Parathyroid adenoma (tissue), 2 donors: Measurements from ENCODE around the gene NANOG.
"Not testable (repeated sequence)": the region's sequence is repeated elsewhere in the genome, so short reads cannot be mapped to it uniquely, and the experiment has no call there.

ENCODE experiments used
- H2AFZ ChIP-seq: fragments of 300-600 bp; sonication (generic); one replicate; pipeline ENCODE4 v1.7.0; 2017; ENCODE audit warnings: antibody characterized with exemption, mild to moderate bottlenecking
- H3K27ac ChIP-seq: fragments of 300-600 bp; sonication (generic); one replicate; pipeline ENCODE4 v1.7.0; 2017
- H3K27me3 ChIP-seq: fragments of 300-600 bp; sonication (generic); one replicate; pipeline ENCODE4 v1.7.0; 2017; ENCODE audit warnings: low read length; ENCODE audit not compliant: control insufficient read depth, insufficient read depth
- H3K36me3 ChIP-seq: fragments of 300-600 bp; sonication (generic); one replicate; pipeline ENCODE4 v1.7.0; 2017; ENCODE audit warnings: low read length; ENCODE audit not compliant: control insufficient read depth, insufficient read depth
- H3K4me1 ChIP-seq: fragments of 300-600 bp; sonication (generic); one replicate; pipeline ENCODE4 v1.7.0; 2017; ENCODE audit warnings: control low read depth
- H3K4me2 ChIP-seq: fragments of 300-600 bp; sonication (generic); one replicate; pipeline ENCODE4 v1.7.0; 2017; ENCODE audit warnings: low read length
- H3K4me3 ChIP-seq: fragments of 300-600 bp; sonication (generic); one replicate; pipeline ENCODE4 v1.7.0; 2017; ENCODE audit warnings: low read depth, low read length
- H3K79me2 ChIP-seq: fragments of 300-600 bp; sonication (generic); one replicate; pipeline ENCODE4 v1.7.0; 2017; ENCODE audit warnings: control low read depth
- H3K9ac ChIP-seq: fragments of 300-600 bp; sonication (generic); one replicate; pipeline ENCODE4 v1.7.0; 2017; ENCODE audit warnings: mild to moderate bottlenecking
- H3K9me3 ChIP-seq: fragments of 300-600 bp; sonication (generic); one replicate; pipeline ENCODE4 v1.7.0; 2017; ENCODE audit warnings: low read length; ENCODE audit not compliant: control insufficient read depth
- TF ChIP-seq, protein P1 (sequence below): fragments of 300-600 bp; sonication (generic); IDR thresholded peaks from one replicate; pipeline ENCODE4 v1.7.0; 2017; ENCODE audit warnings: antibody characterized with exemption, mild to moderate bottlenecking
- donor health status: primary hyperparathyroidism.

The NANOG gene

DNA sequence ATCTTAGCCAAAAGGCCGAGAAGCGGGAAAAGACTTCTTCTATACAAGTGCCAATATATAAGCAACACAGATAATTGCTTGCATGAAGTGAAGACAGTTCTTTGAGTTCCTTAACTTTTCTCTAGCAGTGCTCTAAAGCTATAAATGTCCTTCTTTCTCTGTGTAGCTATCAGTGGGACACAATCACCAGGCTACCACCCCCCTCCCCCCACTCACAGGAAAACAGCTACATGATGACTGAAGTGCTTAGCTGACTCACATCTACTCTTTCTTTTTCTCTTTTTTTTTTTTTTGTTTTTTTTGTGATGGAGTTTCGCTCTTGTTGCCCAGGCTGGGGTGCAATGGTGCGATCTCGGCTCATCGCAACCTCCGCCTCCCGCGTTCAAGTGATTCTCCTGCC is 53.2 kb downstream of the NANOG start:
- not testable (repeated sequence) for H3K79me2 ChIP-seq, H3K9me3 ChIP-seq, H3K4me2 ChIP-seq, H3K9ac ChIP-seq, H3K36me3 ChIP-seq, H3K27me3 ChIP-seq, H2AFZ ChIP-seq, H3K4me1 ChIP-seq, H3K27ac ChIP-seq, H3K4me3 ChIP-seq

- not testable (repeated sequence) for H3K9me3 ChIP-seq, H3K27me3 ChIP-seq, H3K9ac ChIP-seq, H3K4me3 ChIP-seq, H3K79me2 ChIP-seq, H3K27ac ChIP-seq, H3K4me2 ChIP-seq, H2AFZ ChIP-seq, H3K4me1 ChIP-seq, H3K36me3 ChIP-seq
These were observed 53.9 kb downstream of the NANOG start for GRCh38 chr12:7843149-7843548.

DNA sequence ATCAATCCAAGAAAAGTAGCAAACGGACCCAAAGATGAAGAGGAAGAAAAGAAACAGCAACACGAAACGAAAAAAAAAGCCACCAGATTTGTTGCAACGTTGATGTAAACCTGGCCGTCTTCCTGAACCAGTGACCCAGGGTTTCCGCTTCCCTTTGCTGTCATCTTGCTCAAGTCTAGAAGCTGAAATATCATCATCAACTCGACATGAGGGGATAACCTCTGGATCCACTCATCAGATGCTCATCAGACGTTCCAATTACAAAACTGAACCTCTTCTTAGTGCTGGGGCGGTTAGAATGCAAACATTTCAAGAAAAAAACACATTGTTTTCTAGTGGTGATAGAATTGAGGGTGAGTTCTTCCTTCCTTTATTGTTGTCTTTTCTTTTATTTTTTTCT is 54.4 kb downstream of the NANOG start:
- H3K79me2 ChIP-seq, H3K4me1 ChIP-seq, H3K4me3 ChIP-seq, H3K9me3 ChIP-seq, H3K36me3 ChIP-seq, H3K9ac ChIP-seq, H3K27me3 ChIP-seq, H3K4me2 ChIP-seq, H3K27ac ChIP-seq, H2AFZ ChIP-seq: not testable (repeated sequence)

DNA sequence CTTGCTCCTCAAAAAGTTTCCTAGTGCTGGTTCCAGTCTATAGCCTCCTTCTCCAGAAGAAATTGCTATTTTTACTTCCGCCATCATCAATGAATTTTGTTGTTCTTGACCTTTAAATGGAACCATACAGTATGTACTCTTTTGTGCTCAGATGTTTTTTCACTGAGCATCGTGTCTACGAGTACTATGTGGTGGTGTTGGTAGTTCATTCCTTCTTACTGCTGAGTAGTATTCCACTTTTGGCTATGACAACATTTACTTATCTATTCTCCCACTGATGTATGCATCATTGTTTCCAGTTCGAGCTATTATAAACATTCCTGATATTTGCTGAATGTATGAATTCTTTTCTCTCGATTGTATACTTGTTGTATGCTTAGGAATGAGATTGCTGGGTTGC is 54.9 kb downstream of the NANOG start:
- H3K27me3 ChIP-seq, result no peaks in the 10 kb centered on the region
- no peak overlapping the region for H2AFZ ChIP-seq
- H3K9me3 ChIP-seq, result no peaks in the 10 kb centered on the region
- no peak overlapping the region for H3K4me2 ChIP-seq
- no peak overlapping the region for H3K9ac ChIP-seq
- no peaks in the 10 kb centered on the region for H3K4me1 ChIP-seq
- no peak overlapping the region for H3K27ac ChIP-seq
- H3K79me2 ChIP-seq, result no peaks in the 10 kb centered on the region
- H3K4me3 ChIP-seq, result no peak overlapping the region
- no peaks in the 10 kb centered on the region for H3K36me3 ChIP-seq
- TF ChIP-seq, protein P1, sequence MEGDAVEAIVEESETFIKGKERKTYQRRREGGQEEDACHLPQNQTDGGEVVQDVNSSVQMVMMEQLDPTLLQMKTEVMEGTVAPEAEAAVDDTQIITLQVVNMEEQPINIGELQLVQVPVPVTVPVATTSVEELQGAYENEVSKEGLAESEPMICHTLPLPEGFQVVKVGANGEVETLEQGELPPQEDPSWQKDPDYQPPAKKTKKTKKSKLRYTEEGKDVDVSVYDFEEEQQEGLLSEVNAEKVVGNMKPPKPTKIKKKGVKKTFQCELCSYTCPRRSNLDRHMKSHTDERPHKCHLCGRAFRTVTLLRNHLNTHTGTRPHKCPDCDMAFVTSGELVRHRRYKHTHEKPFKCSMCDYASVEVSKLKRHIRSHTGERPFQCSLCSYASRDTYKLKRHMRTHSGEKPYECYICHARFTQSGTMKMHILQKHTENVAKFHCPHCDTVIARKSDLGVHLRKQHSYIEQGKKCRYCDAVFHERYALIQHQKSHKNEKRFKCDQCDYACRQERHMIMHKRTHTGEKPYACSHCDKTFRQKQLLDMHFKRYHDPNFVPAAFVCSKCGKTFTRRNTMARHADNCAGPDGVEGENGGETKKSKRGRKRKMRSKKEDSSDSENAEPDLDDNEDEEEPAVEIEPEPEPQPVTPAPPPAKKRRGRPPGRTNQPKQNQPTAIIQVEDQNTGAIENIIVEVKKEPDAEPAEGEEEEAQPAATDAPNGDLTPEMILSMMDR, result no peak

DNA sequence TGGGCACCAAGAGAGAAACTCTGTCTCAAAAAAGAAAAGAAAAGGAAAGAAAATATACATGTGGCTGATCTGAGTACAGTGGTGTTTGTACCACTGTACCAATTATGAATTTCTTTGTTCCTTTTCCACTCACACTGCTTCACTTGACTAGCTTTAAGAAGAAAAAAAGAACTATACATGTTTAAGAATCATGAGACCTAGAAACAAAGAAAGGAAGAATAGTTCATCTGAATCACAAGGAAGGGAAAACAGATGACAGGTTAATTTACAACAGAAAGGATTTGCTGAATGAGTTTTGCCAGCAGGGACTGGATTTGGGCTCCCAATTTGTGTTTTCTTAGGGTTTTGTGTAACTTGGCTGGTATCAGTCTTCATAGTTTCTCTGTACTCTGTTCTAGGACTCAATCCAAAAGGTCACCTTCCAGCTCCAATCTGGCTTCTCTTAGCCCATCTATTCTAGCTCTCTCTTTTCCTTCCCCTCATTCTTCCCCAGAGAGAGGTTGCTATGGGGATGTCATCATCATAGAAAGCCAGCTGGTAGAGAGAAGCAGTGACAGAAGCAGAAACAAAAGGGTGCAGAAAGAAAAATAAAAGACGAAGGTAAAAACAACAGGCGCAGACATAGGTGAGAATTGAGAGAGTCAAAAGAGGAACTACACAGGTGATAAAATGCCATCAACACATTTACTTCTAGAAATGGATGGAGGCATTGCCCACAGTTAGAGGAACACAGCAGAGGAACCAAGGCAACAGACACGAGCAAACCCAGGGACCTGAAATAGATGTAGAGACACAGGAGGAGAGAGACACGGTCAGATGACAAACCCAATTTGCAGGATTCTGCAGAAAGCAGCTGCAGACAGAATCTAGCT is 58.3 kb downstream of the NANOG start:
- H3K9ac ChIP-seq, H3K9me3 ChIP-seq, H3K4me3 ChIP-seq, H2AFZ ChIP-seq, H3K27ac ChIP-seq, H3K4me2 ChIP-seq, H3K36me3 ChIP-seq, H3K79me2 ChIP-seq, H3K4me1 ChIP-seq, H3K27me3 ChIP-seq: not testable (repeated sequence)

- not testable (repeated sequence) for H3K27me3 ChIP-seq, H3K4me3 ChIP-seq, H3K4me1 ChIP-seq
These were observed 58.9 kb downstream of the NANOG start for GRCh38 chr12:7848098-7848422.

More at GRCh38 chr12:7848098-7848422, 58.9 kb downstream of the NANOG start:
- not testable (repeated sequence) for H3K9ac ChIP-seq, H3K4me2 ChIP-seq, H3K36me3 ChIP-seq, H3K27ac ChIP-seq, H3K9me3 ChIP-seq, H2AFZ ChIP-seq, H3K79me2 ChIP-seq
